RPMI8226 (cell line): ENCODE measurements around the gene FKTN.
A peak's percentile ranks its signal among the peaks of the same experiment; 100 is the strongest.

ENCODE experiments used
- DNase-seq: peaks from one replicate; pipeline ENCODE4 v3.0.0-alpha.2; 2015

FKTN gene

DNA sequence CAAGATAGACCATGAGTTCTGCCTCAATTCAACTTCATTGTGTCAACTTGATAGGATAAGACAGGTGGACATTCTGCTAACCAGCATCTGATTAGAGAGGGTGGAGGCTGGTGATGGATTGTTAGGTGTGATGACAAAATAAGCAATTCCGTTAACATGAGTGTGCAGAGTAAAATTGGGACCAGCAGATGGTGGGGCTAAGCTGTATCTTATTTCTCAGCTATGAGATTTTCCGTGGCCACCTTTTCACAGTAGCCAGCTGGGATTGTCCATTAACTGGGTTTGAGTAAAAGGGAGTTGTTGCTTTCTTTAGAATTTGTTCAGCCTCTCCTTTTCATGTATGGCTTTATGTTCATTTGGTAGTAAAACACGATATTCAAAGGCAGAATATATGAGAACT lies 75.5 kb downstream of the FKTN start:
- DNase-seq, result no peak

- DNase-seq, result no peak
Observed at GRCh38 chr9:105636331-105636730, 78.4 kb downstream of the FKTN start.

DNA sequence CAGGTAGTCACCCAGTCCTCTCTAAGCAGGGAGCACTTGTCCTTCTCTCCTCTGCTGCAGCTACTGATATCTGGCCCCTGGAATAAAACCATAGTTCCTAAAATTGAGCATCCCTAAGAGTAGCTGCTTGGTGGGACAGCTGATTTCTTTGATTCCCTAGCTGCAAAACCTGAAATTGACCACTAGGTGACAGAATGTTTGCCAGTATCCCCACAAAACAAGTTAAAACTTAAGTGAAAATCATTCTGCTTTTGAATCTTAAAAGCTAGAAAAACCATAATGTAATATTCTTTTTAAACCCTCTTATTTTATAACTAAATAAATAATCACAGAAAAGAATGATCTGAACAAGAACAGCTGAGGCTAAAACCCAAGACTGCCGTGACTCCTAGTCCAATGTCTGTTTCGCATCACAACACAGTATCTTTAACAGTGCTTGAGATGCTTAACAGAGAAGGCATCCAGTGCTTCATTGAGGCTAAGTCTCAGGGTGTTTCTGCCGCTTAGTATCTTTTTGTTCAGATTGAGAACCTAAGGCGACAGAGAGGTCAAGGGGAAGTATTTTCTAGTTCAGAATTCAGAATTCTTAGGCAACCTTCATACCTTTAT lies 80.0 kb downstream of the FKTN start:
- no peak for DNase-seq

DNA sequence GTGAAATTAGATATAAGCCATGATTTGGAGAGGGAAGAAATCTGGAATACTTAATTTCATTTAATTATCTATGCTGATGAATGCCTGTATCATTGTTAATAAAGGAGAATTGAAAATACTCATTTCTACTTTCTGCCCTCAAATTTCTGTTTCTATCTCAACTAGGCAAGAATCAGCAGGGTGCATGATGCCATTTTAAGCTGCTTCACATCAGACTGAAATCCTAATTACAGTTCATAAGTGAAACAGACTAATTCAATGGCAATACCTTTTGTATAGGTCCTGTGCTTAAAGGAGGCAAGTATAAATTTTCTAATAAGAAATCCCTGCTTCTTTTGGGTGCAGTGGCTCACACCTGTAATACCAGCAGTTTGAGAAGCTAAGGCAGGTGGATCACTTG lies 82.0 kb downstream of the FKTN start:
- DNase-seq, result no peak

- no peak for DNase-seq
Observed at GRCh38 chr9:105643795-105644194, 85.9 kb downstream of the FKTN start.

DNA sequence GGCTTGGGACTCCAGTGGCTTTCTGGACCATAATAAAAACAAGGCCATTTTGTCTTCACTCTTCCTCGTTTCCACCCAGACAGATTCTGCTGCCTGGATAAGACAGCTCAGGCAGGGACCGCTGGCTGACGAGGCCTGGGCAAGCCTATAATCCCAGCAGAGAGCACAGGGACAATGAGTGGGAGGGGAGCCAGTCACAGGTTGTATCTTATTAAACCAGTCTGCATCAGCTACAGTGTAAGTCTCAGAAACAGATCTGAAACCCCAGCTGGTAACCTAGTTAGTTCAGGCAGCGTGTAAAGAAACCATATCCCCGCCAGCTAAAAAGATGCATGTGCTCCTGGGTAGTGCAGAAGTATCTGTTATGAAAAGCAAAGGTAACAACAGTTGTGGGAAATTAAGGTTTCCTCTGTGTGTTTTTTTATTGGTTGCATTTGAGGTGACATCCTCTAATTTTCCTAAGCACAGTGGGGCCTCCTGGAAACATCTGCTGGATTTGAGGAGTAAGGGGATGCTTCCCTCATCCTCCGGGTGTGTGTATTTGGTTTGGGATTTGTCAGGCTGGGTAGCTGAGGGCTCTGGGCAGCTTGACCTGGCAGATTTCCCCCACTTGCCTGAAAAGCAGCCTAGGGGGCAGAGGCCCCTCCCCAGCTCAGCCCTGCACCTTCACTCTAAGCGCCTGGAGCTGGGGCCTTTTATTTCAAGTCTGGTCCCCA lies 89.1 kb downstream of the FKTN start:
- DNase-seq, result no peak

- no peak for DNase-seq
Observed at GRCh38 chr9:105647595-105648349, 89.8 kb downstream of the FKTN start.

DNA sequence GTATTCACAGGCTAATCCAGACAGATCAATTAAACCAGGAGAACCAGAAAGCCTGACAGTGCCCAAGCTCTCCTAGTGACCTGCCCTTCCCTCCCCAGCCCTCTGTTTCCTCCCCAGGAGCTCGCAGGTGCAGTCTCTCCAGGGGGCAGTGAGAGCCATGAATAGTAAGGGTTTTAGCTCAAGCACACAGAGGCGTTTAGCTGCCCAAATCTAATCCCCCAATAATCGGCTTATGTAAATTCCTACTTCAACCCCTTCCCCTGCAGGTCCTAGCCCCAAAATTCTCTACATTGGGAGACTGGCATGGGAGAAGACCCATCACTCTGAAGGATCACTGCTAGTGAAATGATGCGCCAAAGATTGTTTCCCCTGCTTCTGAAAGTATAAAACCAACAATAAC lies 93.9 kb downstream of the FKTN start:
- DNase-seq, result no peak

- DNase-seq, result peak; percentile 4
Observed at GRCh38 chr9:105656131-105656921, 98.4 kb downstream of the FKTN start.

DNA sequence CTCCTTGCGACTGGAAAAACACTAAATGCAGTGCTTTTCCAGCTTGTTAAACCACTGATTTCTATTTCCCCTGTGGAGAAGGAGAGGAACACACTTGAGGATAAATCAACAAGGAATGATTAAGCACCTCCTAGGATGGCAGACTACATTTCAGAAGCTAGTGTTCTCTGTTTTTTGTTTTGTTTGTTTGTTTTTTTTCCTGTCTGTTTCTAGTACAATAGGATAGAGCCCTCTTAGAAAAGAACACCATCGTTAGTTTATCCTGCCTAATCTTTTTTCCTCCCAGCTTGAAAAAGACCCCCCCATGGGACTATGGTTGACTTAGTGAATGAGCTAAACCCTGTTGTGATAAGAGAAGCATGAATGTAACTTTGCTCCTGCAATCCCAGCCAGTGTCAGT lies 100.4 kb downstream of the FKTN start:
- DNase-seq, result no peak

- DNase-seq, result no peak
Observed at GRCh38 chr9:105661011-105661410, 103.1 kb downstream of the FKTN start.

DNA sequence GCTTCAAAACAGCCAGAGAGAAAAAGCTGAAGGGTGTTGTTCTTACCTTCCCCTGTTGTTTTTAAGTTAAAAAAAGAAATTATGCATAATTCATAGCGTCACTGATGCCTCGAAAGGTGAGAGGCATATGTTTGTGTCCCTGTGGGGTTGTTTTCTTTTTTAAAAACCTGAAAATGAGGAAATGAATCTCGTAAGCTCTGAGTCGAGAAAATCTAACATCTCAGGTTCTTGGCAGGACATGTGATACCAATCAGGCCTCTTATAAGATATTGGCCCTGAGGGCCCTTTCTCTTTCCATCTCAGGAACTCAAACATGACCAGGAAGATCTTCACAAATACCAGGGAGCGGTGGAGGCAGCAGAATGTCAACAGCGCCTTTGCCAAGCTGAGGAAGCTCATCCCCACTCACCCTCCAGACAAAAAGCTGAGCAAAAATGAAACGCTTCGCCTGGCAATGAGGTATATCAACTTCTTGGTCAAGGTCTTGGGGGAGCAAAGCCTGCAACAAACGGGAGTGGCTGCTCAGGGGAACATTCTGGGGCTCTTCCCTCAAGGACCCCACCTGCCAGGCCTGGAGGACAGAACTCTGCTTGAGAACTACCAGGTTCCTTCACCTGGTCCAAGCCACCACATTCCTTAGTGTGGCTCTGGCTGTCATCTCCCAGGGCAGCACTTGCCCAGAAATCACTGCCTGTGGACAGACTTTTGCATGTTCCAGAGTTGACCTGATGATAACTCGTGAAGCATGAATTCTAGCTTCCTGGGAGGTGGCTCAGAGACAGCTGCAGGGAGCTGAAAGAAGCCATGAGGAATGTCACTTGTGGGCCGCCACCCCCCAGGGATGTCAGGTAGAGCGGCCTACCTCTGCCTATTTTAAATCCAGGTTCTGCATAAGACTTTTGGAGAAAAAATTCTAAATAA lies 104.5 kb downstream of the FKTN start, which contains the start of gene TAL2:
TAL2 (plus strand) TSS at position 274 of the 921 bp plus-strand sequence; CDS start at position 314, 40 bp downstream.
- DNase-seq, result no peak

DNA sequence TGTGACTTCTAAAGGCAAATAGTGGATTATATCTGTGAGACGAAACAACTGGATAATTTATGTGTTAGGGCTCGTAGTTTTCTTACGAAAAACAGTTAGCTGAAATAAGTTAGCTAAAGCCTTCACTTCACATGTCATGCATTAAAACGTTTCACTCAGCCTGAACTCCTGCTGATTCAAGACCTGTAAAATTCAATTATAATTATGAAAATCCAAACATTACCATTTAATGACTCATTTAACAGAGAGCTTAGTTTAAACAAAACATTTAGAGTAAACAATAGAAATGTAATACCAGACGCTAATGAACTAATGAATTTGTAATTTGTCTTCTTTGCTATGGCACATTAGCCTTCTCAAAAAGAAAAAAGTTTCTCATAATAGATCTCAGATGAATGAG lies 106.0 kb downstream of the FKTN start:
- DNase-seq, result no peak

DNA sequence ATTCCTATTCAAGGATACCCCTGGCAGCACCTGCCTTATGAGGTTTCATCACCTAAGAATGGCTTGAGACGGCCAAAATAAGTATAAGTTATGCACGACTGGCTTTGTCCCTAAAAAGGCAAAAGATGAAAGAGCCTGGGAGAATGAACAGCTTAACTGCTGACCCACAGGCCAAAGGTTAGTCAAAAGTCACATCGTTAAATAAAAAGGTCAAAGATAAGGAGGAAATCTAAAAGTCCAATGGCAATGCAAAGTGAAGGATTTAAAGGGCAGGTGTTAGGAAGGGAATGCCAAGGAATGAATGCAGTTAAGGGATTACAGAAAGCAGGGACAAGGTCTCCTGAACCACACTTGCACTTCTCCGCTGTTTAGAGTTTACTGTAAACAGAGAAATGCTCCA lies 109.9 kb downstream of the FKTN start:
- DNase-seq, result no peak

GRCh38 chr9:105670315-105670714 lies 112.4 kb downstream of the FKTN start:
- no peak for DNase-seq

- no peak for DNase-seq
Observed at GRCh38 chr9:105670775-105671174, 112.8 kb downstream of the FKTN start.

DNA sequence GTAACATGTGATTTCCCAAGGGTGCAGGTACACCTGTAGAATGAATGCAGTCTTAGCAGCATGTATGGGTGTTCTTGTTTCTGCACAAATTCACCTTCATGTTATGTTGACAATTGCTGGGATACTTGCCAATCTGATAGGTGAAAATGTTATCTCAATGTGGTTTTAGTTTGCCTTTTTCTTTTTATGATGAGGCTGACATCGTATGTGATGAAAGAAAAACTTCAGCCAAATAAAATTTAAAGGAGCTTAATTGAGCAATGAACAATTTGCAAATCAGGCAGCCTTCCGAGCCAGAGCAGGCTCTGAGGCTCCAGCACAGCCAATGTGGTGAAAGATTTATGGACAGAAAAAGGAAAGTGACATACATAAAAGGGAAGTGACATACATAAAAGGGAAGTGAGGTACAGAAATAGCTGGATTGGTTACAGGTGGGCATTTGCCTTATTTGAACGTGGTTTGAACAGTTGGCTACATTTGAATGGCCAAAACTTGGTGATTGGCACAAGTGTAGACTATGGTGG lies 114.8 kb downstream of the FKTN start:
- DNase-seq, result no peak

DNA sequence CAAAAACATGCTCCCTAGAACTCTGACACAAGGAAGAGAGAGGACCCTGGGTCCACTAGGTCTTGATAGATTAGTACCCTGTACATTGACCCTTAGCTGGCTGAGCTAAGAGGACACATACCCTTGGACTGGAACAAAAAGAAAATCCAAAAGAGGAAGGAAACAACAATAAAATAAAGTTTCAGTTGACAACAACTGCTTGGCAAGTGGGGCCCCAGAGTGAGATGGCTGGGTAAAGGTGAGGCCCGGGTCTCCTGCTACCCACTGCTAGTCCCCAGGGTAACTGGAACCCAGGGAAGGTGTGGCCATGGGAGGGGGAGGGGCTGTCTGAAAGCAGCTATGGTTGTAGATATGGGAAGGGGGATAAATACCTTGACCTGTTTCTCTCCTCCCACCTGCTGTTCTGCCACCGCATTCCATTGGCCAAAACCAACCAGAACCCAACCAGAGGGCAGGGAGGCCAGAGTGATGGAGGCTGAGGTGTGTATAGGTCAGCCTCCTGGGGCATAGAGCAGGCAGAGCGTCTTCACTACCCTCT lies 116.0 kb downstream of the FKTN start:
- DNase-seq, result no peak

DNA sequence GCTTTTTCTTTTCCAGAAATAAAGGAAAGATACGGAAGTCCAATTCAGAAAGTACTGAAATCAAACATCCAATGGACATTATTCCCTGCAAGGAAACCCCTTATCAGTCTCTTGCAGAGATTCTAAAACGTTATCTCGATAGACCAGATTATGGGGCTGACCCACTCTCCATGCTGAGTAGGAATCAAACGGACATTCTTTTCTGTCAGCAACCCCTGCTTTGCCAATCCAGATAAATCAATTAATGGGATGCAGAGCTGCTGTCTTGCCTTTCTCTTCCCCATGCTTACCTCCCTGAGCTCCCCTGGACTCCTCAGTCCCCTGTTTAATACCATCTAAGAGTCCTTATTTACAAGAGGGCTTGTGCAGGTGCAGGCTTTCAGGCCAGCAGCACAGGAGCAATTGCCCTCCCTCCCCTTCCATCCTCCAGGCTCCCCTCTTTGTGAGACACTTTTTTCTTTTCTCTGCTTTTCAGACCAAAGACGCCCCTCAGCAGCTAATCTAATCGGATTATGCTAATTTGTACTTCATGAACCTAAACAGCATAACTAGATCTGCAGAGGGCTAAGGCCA lies 118.5 kb downstream of the FKTN start:
- DNase-seq, result no peak

GRCh38 chr9:105678163-105678562 lies 120.2 kb downstream of the FKTN start:
- DNase-seq, result no peak

DNA sequence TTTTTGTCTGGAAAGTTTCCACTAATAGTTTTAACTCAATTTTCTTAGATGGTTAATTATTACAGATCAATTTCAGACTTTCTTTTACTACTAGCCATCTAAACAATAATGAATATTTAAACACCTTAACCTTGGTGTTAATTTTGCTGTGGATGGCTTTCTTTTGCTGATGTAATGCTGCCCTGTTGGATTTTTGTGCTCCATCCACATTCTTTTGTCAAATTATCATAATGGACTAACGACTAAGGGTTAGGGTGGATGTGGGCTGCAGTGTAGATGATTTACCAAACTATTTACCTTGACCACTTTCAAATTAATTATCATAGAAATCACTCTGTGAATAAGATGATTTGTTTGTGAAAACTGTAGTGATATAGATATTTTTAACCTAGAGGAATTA lies 120.8 kb downstream of the FKTN start:
- no peak for DNase-seq
